ENCODE results near the gene SLC16A10.

DNA sequence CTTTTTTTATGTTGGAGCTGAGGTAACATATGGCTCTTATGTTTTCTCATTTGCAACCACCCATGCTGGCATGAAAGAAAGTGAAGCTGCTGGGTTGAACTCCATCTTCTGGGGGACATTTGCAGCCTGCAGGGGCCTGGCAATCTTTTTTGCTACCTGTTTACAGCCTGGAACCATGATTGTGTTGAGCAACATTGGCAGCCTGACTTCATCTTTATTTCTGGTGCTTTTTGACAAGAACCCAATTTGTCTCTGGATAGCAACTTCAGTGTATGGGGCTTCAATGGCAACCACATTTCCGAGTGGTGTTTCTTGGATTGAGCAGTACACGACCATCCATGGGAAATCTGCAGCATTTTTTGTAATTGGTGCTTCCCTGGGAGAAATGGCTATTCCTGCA lies 179.0 kb downstream of the SLC16A10 start:
- TF ChIP-seq POLR2A (IDR thresholded peaks at IDR 0.05) = no peak
- TF ChIP-seq, protein P1, sequence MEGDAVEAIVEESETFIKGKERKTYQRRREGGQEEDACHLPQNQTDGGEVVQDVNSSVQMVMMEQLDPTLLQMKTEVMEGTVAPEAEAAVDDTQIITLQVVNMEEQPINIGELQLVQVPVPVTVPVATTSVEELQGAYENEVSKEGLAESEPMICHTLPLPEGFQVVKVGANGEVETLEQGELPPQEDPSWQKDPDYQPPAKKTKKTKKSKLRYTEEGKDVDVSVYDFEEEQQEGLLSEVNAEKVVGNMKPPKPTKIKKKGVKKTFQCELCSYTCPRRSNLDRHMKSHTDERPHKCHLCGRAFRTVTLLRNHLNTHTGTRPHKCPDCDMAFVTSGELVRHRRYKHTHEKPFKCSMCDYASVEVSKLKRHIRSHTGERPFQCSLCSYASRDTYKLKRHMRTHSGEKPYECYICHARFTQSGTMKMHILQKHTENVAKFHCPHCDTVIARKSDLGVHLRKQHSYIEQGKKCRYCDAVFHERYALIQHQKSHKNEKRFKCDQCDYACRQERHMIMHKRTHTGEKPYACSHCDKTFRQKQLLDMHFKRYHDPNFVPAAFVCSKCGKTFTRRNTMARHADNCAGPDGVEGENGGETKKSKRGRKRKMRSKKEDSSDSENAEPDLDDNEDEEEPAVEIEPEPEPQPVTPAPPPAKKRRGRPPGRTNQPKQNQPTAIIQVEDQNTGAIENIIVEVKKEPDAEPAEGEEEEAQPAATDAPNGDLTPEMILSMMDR (IDR thresholded peaks at IDR 0.05) = no peak

All from lower leg skin (tissue), 3 donors.